Lung (tissue), 12 donors: ENCODE results near the gene CHST13. TPM values are rescaled to one million over a fixed set of nuclear protein-coding genes. Genes with fewer than 3 reads are reported as not detected.
A peak's percentile ranks its signal among the peaks of the same experiment; 100 is the strongest.

ENCODE experiments used
- ATAC-seq: fragments of 200-7000 bp; cut with Tn5 transposase; one replicate; pipeline ENCODE4 v1.9.1; 2020; ENCODE audit warnings: moderate number of reproducible peaks; ENCODE audit not compliant: insufficient read depth, low FRiP score
- DNase-seq, 3 donors: peaks; one replicate each; pipeline ENCODE4 v3.0.0-alpha.2; 2013 to 2017
- H3K27ac ChIP-seq, 2 donors: one replicate each; pipeline ENCODE4 v1.5.1; 2013; ENCODE audit warnings: mild to moderate bottlenecking in 2 of 2, moderate library complexity in 2 of 2, control low read depth in 1 of 2, inconsistent platforms in 1 of 2, low read depth in 1 of 2, low read length in 1 of 2
- H3K27me3 ChIP-seq, 3 donors: one replicate each; pipeline ENCODE4 v1.5.1; 2013; ENCODE audit warnings: low read length in 2 of 3; ENCODE audit not compliant: control insufficient read depth in 3 of 3, insufficient read depth in 3 of 3
- H3K36me3 ChIP-seq, 4 donors: one replicate each; pipeline ENCODE4 v1.5.1; 2013; ENCODE audit warnings: low read length in 4 of 4, mild to moderate bottlenecking in 1 of 4, moderate library complexity in 1 of 4; ENCODE audit not compliant: control insufficient read depth in 4 of 4, insufficient read depth in 4 of 4
- H3K4me1 ChIP-seq, 5 donors: one replicate each; pipeline ENCODE4 v1.5.1; 2013; ENCODE audit warnings: low read length in 5 of 5, mild to moderate bottlenecking in 2 of 5, moderate library complexity in 1 of 5; ENCODE audit not compliant: control insufficient read depth in 5 of 5, insufficient read depth in 5 of 5
- H3K4me3 ChIP-seq: one replicate; pipeline ENCODE4 v1.5.1; 2013; ENCODE audit warnings: mild to moderate bottlenecking, control low read depth, moderate library complexity
- H3K9ac ChIP-seq, 2 donors: one replicate each; pipeline ENCODE4 v1.5.1; 2013; ENCODE audit warnings: low read length in 2 of 2, control low read depth in 1 of 2; ENCODE audit not compliant: insufficient read depth in 1 of 2
- H3K9me3 ChIP-seq, 4 donors: one replicate each; pipeline ENCODE4 v1.5.1; 2013; ENCODE audit warnings: low read length in 3 of 4, mild to moderate bottlenecking in 1 of 4, moderate library complexity in 1 of 4; ENCODE audit not compliant: control insufficient read depth in 4 of 4, insufficient read depth in 3 of 4
- CTCF ChIP-seq: IDR thresholded peaks from 2 replicates; pipeline ENCODE4 v1.5.1; 2012; ENCODE audit warnings: mild to moderate bottlenecking; ENCODE audit errors: control extremely low read depth, extremely low read depth
- WGBS, 2 donors: extraction: QIAGEN DNeasy Blood & Tissue Kit; methylation state at CpG; one replicate each; pipeline ENCODE4 v1.1.7; 2013; 5-methylcytosine and 5-hydroxymethylcytosine counted together
- polyA plus RNA-seq, 2 donors: library from polyadenylated mRNA; stranded (reverse); fragments of 200-250 nt; gene quantifications; one replicate each; pipeline ENCODE4 v1.2.1, GENCODE V29; 2013
- total RNA-seq, 2 donors: library from RNA; depleted of rRNA in 1 of 2; stranded (reverse); fragments of >200 nt in 1 of 2; gene quantifications; one replicate each; pipeline ENCODE4 v1.2.1, GENCODE V29; 2014 to 2021
- donor health status: control.
- donor health status: control.
- donor health status: Bipolar disorder and iron deficiency.
- donor health status: healthy.
- donor health status: DM: yes; HTN: yes; CAD: no.

Gene CHST13
- total and polyA plus RNA-seq, 4 donors = 0.51 to 3.6 (median 1.7) TPM

DNA sequence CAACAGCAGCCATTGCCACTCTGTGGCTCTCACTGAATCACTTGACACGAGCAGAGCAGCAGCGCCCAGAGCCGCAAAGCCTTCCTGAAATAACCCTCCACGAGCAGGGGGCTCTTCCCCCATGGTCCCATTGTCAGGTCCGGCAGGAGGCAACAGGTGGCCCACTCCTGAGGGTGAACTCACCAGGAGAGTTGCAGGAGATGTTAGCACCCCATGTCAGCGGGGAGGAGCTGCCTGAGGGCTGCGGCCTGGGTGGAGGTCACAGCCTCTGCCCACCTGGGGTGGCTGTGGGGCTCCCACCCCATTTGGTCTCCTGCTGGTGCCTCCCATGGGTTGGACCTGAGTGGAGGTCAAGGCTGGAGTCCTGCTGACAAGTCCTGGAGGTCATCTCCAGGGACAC lies 47.1 kb downstream of the CHST13 start:
- Histone ChIP-seq H3K9ac (no peak overlapping the region), H3K4me1 (no peaks in the 10 kb centered on the region), H3K9me3 (no peaks in the 10 kb centered on the region), H3K27me3 (no peaks in the 10 kb centered on the region), H3K4me3 (no peak overlapping the region), H3K27ac (no peak overlapping the region), H3K36me3 (no peaks in the 10 kb centered on the region)
- ATAC-seq (no peak), DNase-seq (no peak)
- WGBS, 2 donors = 93 to 95% methylated on average over 7 of the region's 7 CpGs
- TF ChIP-seq CTCF = no peak

- Histone ChIP-seq H3K27me3 (no peaks in the 10 kb centered on the region), H3K9ac (no peak overlapping the region), H3K36me3 (no peaks in the 10 kb centered on the region), H3K9me3 (no peaks in the 10 kb centered on the region), H3K4me1 (no peaks in the 10 kb centered on the region), H3K4me3 (no peak overlapping the region), H3K27ac (no peak overlapping the region)
- TF ChIP-seq CTCF = no peak
- ATAC-seq = peak; percentile 75
- WGBS, 2 donors = 57 to 66% methylated on average over 15 of the region's 15 CpGs
- DNase-seq = peak in 1 of 3 donors; percentile 6
Observed at GRCh38 chr3:126573492-126574117, 49.6 kb downstream of the CHST13 start.

DNA sequence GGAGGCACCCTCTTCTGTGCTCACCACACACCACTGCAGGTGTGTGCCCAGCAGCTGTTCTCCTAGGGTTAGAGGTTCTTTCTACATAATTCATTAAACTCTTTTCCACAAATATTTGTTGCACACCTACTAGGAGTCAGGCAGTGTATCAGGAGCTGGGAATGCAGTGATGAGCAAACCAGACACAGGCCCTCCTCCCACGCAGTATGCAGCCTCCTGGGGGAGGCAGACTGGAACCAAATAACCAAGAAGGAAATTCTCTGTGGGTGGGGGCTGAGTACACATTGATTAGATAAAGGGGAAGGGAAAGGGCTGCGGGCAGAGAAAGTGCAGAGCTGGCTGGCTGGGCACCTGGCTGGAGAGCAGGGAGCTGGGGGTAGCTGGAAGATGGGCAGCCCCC lies 53.3 kb downstream of the CHST13 start:
- Histone ChIP-seq H3K27me3 (no peaks in the 10 kb centered on the region), H3K36me3 (no peaks in the 10 kb centered on the region), H3K9me3 (peaks cover 0 to 3% (median under 1%) of the 10 kb centered on the region in 4 donors), H3K9ac (no peak overlapping the region), H3K4me3 (no peak overlapping the region), H3K4me1 (no peaks in the 10 kb centered on the region), H3K27ac (no peak overlapping the region)
- TF ChIP-seq CTCF = no peak
- WGBS, 2 donors = 85 to 87% methylated on average over 2 of the region's 2 CpGs
- no peak for DNase-seq
- no peak for ATAC-seq

DNA sequence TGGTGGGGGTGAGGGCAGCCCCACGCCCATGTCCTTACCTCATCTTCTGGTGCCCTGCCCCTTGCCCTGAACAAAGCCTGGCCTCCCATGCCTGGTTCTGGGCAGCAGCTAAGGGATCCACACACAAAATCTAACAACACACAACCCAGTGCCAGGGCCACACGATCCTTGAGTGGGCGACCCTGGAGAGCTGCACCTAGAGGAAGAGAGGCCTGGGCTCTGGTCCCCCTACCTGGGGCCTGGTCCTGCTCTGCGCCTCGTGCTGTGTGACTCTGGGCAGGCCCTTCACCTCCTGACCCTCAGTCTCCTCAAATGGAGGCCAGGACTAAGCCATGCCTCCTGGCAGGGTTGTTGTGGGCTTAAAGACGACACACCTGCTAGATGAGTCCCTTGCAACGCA lies 54.7 kb downstream of the CHST13 start:
- Histone ChIP-seq H3K4me3 (no peak overlapping the region), H3K4me1 (no peaks in the 10 kb centered on the region), H3K9ac (no peak overlapping the region), H3K9me3 (peaks cover 0 to 3% (median 1%) of the 10 kb centered on the region in 4 donors), H3K27ac (no peak overlapping the region), H3K36me3 (no peaks in the 10 kb centered on the region), H3K27me3 (no peaks in the 10 kb centered on the region)
- TF ChIP-seq CTCF = no peak
- ATAC-seq (no peak), DNase-seq (no peak)
- WGBS, 2 donors = 89 to 90% methylated on average over 7 of the region's 7 CpGs
